Anterior cingulate cortex (tissue), 58 donors: ENCODE measurements around the gene FOSL1.
A peak's percentile ranks its signal among the peaks of the same experiment; 100 is the strongest.

ENCODE experiments used
- DNase-seq, 58 donors: peaks; one replicate each; lab custom pipeline; 2025; lab: John Stamatoyannopoulos, UW

The FOSL1 gene

GRCh38 chr11:65920372-65920802 is 20.2 kb upstream of the FOSL1 start:
- DNase-seq: no peak

- peak in 20 of 58 donors; percentile 18 to 71 (median 48) for DNase-seq
These were observed 19.6 kb upstream of the FOSL1 start for GRCh38 chr11:65919573-65920371.

- peak; percentile 68 to 100 (median 99) for DNase-seq
These were observed 19.0 kb upstream of the FOSL1 start, which contains the start of gene DRAP1 for GRCh38 chr11:65919141-65919572. Gene DRAP1, plus strand, starts transcription at chr11:65919426. Its CDS starts 76 bp downstream, at chr11:65919502.

- DNase-seq: peak in 1 of 58 donors; percentile 66
These were observed 18.3 kb upstream of the FOSL1 start, which contains the start of gene C11orf68 for GRCh38 chr11:65918211-65919140. Gene C11orf68, minus strand, starts transcription at chr11:65919062. Its CDS starts 31 bp downstream, at chr11:65919031.

GRCh38 chr11:65917434-65918210 is 17.4 kb upstream of the FOSL1 start:
- DNase-seq: no peak

GRCh38 chr11:65917077-65917433 is 16.9 kb upstream of the FOSL1 start:
- DNase-seq: no peak

GRCh38 chr11:65916391-65916790 is 16.2 kb upstream of the FOSL1 start:
- no peak for DNase-seq

GRCh38 chr11:65915821-65916251 is 15.6 kb upstream of the FOSL1 start:
- DNase-seq: peak in 17 of 58 donors; percentile 8 to 76 (median 40)

- DNase-seq: peak in 1 of 58 donors; percentile 31
These were observed 15.1 kb upstream of the FOSL1 start for GRCh38 chr11:65915101-65915820.

GRCh38 chr11:65912845-65913244 is 12.7 kb upstream of the FOSL1 start:
- no peak for DNase-seq

GRCh38 chr11:65911682-65912568 is 11.7 kb upstream of the FOSL1 start:
- no peak for DNase-seq

GRCh38 chr11:65907878-65908277 is 7.7 kb upstream of the FOSL1 start:
- no peak for DNase-seq

GRCh38 chr11:65906602-65907001 is 6.4 kb upstream of the FOSL1 start:
- DNase-seq: no peak

GRCh38 chr11:65903715-65904114 is 3.5 kb upstream of the FOSL1 start:
- no peak for DNase-seq

- DNase-seq: no peak
These were observed 2.9 kb upstream of the FOSL1 start for GRCh38 chr11:65903068-65903481.

- DNase-seq: no peak
These were observed 652 bp upstream of the FOSL1 start for GRCh38 chr11:65900899-65901180.

GRCh38 chr11:65899356-65900124 is 648 bp downstream of the FOSL1 start:
- DNase-seq: peak in 1 of 58 donors; percentile 47
